NB4 (cell line): ENCODE measurements around the gene PLEKHG3.
A peak's percentile ranks its signal among the peaks of the same experiment; 100 is the strongest.

ENCODE experiments used
- DNase-seq: peaks from one replicate; pipeline ENCODE4 v3.0.0; 2010; ENCODE audit warnings: low read depth
- H3K4me3 ChIP-seq: one replicate; pipeline ENCODE4 v1.5.1; 2011; ENCODE audit warnings: mild to moderate bottlenecking, low read depth, low read length, moderate library complexity
- CTCF ChIP-seq: IDR thresholded peaks from one replicate; pipeline ENCODE4 v1.5.1; 2012; ENCODE audit warnings: low read depth, low read length
- MYC ChIP-seq: IDR thresholded peaks from 2 replicates; pipeline ENCODE4 v1.6.1; 2011; ENCODE audit warnings: low read depth, low read length
- POLR2A ChIP-seq: IDR thresholded peaks from 2 replicates; pipeline ENCODE4 v1.6.1; 2011; ENCODE audit warnings: mild to moderate bottlenecking; ENCODE audit not compliant: insufficient read length; ENCODE audit errors: extremely low read depth
- TF ChIP-seq, protein P1 (sequence below): IDR thresholded peaks from 2 replicates; pipeline ENCODE4 v1.6.1; 2011; ENCODE audit warnings: low read depth, low read length

PLEKHG3 gene

DNA sequence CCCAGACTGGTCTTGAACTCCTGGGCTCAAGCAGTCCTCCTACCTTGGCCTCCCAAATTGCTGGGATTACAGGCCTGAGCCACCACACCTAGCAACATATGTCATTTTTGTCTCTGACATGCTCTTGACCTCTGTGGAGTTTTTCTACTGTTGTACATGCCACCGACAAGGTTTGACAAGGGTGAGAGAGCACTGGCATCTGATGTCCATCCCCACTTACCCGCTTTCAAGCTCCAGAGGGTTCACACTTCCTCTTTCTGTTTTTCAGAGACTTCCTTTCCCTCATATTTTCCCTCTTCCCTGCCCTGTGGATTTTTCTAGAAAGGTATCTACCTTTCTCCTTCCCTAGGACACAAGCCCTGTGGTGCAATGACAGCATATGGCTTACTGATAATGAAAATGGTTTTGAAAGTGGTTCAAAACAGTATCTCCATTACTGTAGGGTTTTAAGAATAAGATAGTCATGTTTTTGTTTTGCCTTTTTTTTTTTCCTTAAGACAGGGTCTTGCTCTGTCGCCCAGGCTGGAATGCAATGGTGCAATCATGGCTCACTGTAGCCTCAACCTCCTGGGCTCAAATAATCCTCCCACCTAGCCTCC, 27.7 kb upstream of the PLEKHG3 start:
- TF ChIP-seq MYC (no peak), POLR2A (no peak), CTCF (no peak)
- TF ChIP-seq, protein P1, sequence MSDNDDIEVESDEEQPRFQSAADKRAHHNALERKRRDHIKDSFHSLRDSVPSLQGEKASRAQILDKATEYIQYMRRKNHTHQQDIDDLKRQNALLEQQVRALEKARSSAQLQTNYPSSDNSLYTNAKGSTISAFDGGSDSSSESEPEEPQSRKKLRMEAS = no peak
- no peak for DNase-seq
- H3K4me3 ChIP-seq = no peak overlapping the region

- no peak for TF ChIP-seq POLR2A
- TF ChIP-seq MYC = no peak
- TF ChIP-seq CTCF = no peak
- TF ChIP-seq, protein P1 = no peak
- DNase-seq = no peak
- no peak overlapping the region for H3K4me3 ChIP-seq
These were observed 24.1 kb upstream of the PLEKHG3 start for GRCh38 chr14:64680013-64680713.

DNA sequence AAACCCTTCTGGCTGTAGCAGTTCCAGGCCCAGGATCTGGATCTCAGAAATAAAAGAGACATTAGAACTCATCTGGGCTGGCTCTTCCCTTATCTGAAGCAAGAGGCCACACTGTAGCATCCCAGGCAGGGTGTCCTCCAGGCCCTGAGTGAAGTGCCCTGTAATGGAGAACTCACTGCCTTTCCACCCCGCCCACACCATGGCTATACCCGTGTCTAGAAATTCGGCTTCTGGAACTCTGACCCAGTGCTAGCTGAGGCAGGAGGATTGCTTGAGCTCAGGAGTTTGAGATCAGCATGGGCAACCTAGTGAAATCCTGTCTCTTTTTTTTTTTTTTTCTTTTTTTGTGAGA, 23.5 kb upstream of the PLEKHG3 start:
- DNase-seq = no peak

GRCh38 chr14:64681796-64682710, 22.2 kb upstream of the PLEKHG3 start:
- H3K4me3 ChIP-seq = no peak overlapping the region
- DNase-seq = peak; percentile 64
- no peak for TF ChIP-seq CTCF
- TF ChIP-seq POLR2A = no peak
- TF ChIP-seq MYC = no peak
- TF ChIP-seq, protein P1 = no peak

More for the DNA sequence above, 23.5 kb upstream of the PLEKHG3 start:
- H3K4me3 ChIP-seq = no peak overlapping the region
- TF ChIP-seq POLR2A (no peak), CTCF (no peak), MYC (no peak)
- TF ChIP-seq, protein P1 = no peak

DNA sequence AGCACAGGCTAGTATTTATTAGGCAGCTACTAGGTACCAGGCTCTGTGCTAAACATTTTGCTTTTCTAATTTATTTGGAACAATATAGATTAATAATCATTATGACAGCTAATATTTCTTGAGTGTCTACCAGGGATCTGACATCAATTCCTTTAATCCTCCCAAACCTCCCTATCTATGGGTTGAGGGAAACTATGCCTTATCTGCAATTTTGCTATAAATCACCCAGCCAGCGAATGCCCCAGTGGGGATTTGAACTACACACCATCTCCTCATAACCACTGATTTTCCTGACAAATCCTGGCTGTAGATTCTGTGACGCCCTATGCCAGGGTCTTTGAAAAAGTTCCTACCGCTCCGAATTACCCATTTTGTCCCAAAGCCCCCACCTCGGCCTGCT, 21.4 kb upstream of the PLEKHG3 start:
- no peak for DNase-seq
- no peak overlapping the region for H3K4me3 ChIP-seq
- TF ChIP-seq CTCF = no peak
- no peak for TF ChIP-seq POLR2A
- TF ChIP-seq, protein P1 = no peak
- TF ChIP-seq MYC = no peak
